H1 (cell line): ENCODE data around the gene PITPNB. TPM values are rescaled to one million over a fixed set of nuclear protein-coding genes. Genes with fewer than 3 reads are reported as not detected.

Source experiments
- CTCF ChIA-PET: fragments of 300-600 bp; sonication (Branson Sonifier 250); formaldehyde crosslinking; loops from one replicate; lab custom pipeline; 2021; ENCODE audit not compliant: partially characterized antibody; lab: Charles Lee
- POLR2A ChIA-PET: fragments of 300-600 bp; sonication (Branson Sonifier 250); formaldehyde crosslinking; loops from one replicate; lab custom pipeline; 2021; ENCODE audit warnings: inconsistent platforms; ENCODE audit not compliant: partially characterized antibody; lab: Charles Lee
- DNase-seq, 2 experiments: peaks; one replicate each; pipeline versions ENCODE4 v3.0.0 to v3.0.0-alpha.2; 2010 to 2022; ENCODE audit warnings: low spot score in 2 of 2, low read depth in 1 of 2, mixed read lengths in 1 of 2
- FAIRE-seq: peaks from 2 replicates; lab custom pipeline; 2011; peaks lifted over from hg19 to GRCh38; lab: Jason Lieb, UNC
- H2AFZ ChIP-seq: 2 replicates; pipeline ENCODE4 v1.8.1; 2012; ENCODE audit warnings: low read length, inconsistent platforms
- H2AK5ac ChIP-seq: 2 replicates; pipeline ENCODE4 v1.6.1; 2013; ENCODE audit warnings: low read depth, low read length
- H2BK120ac ChIP-seq: replicated peaks from 2 replicates; pipeline ENCODE3; 2013; ENCODE audit warnings: low read depth, low read length, inconsistent platforms
- H2BK12ac ChIP-seq: 2 replicates; pipeline ENCODE4 v1.6.1; 2013; ENCODE audit warnings: low read depth, low read length
- H2BK15ac ChIP-seq: 2 replicates; pipeline ENCODE4 v1.6.1; 2013; ENCODE audit warnings: low read length
- H2BK20ac ChIP-seq: 2 replicates; pipeline ENCODE4 v1.6.1; 2013; ENCODE audit warnings: low read length
- H2BK5ac ChIP-seq: 2 replicates; pipeline ENCODE4 v1.6.1; 2013; ENCODE audit warnings: low read depth, low read length
- H3K14ac ChIP-seq: 2 replicates; pipeline ENCODE4 v1.6.1; 2013; ENCODE audit warnings: inconsistent platforms; ENCODE audit not compliant: insufficient read length
- H3K18ac ChIP-seq: 2 replicates; pipeline ENCODE4 v1.6.1; 2013; ENCODE audit warnings: low read length; ENCODE audit errors: extremely low read depth
- H3K23ac ChIP-seq: 2 replicates; pipeline ENCODE4 v1.6.1; 2013; ENCODE audit warnings: inconsistent platforms; ENCODE audit not compliant: insufficient read length
- H3K23me2 ChIP-seq: 2 replicates; pipeline ENCODE4 v1.6.1; 2013; ENCODE audit warnings: low read depth, low read length
- H3K27ac ChIP-seq: 2 replicates; pipeline ENCODE4 v1.6.1; 2011; ENCODE audit warnings: low read depth, low read length, inconsistent platforms
- H3K27me3 ChIP-seq, 4 experiments: replicated peaks in 1 of 4; 1 replicate in 1 of 4; 2 replicates in 3 of 4; pipeline versions ENCODE4 v1.6.1 to v1.8.1; 2011 to 2013; ENCODE audit warnings: low read length in 3 of 4, mild to moderate bottlenecking in 3 of 4, inconsistent platforms in 2 of 4, mixed read lengths in 2 of 4, moderate library complexity in 1 of 4; ENCODE audit not compliant: control insufficient read depth in 3 of 4, insufficient read depth in 3 of 4; ENCODE audit errors: extremely low read depth in 1 of 4
- H3K36me3 ChIP-seq, 4 experiments: 2 replicates each; pipeline versions ENCODE4 v1.6.1 to v1.8.1; 2011 to 2013; ENCODE audit warnings: mild to moderate bottlenecking in 4 of 4, low read length in 3 of 4, moderate library complexity in 2 of 4, control low read depth in 1 of 4, inconsistent platforms in 1 of 4; ENCODE audit not compliant: insufficient read depth in 4 of 4, control insufficient read depth in 2 of 4
- H3K4ac ChIP-seq: replicated peaks from 2 replicates; pipeline ENCODE3; 2013; ENCODE audit warnings: low read length, low read depth, mixed read lengths, inconsistent platforms; ENCODE audit not compliant: insufficient read length
- H3K4me1 ChIP-seq, 4 experiments: replicated peaks in 1 of 4; 1 replicate in 1 of 4; 2 replicates in 3 of 4; pipeline versions ENCODE4 v1.6.1 to v1.8.1; 2011 to 2013; ENCODE audit warnings: low read length in 3 of 4, inconsistent platforms in 2 of 4, mixed read lengths in 1 of 4; ENCODE audit not compliant: insufficient read depth in 4 of 4, control insufficient read depth in 3 of 4
- H3K4me2 ChIP-seq, 2 experiments: 2 replicates each; pipeline versions ENCODE4 v1.6.1 to v1.8.1; 2011 to 2013; ENCODE audit warnings: low read depth in 2 of 2, low read length in 2 of 2, control low read depth in 1 of 2, inconsistent platforms in 1 of 2, mild to moderate bottlenecking in 1 of 2; ENCODE audit not compliant: insufficient read depth in 1 of 2
- H3K4me3 ChIP-seq, 4 experiments: fragments of 200-600, 300-600 bp in 1 of 4; sonication (generic), shearing (Covaris generic), sonication (Bioruptor Twin) in 1 of 4; 2 replicates each; pipeline versions ENCODE4 v1.5.1 to v1.8.1; 2011 to 2016; ENCODE audit warnings: low read length in 4 of 4, low read depth in 3 of 4, control low read depth in 2 of 4, inconsistent platforms in 2 of 4, mild to moderate bottlenecking in 2 of 4, mixed read lengths in 1 of 4, moderate library complexity in 1 of 4; ENCODE audit not compliant: insufficient read depth in 2 of 4; ENCODE audit errors: extremely low read depth in 1 of 4
- H3K56ac ChIP-seq: replicated peaks from 2 replicates; pipeline ENCODE3; 2013; ENCODE audit warnings: low read depth, mild to moderate bottlenecking, mixed read lengths, low read length, inconsistent platforms; ENCODE audit not compliant: insufficient read length
- H3K79me1 ChIP-seq: 2 replicates; pipeline ENCODE4 v1.6.1; 2013; ENCODE audit warnings: low read depth, low read length, control low read depth
- H3K79me2 ChIP-seq, 2 experiments: 2 replicates each; pipeline versions ENCODE4 v1.6.1 to v1.8.1; 2012 to 2013; ENCODE audit warnings: low read length in 2 of 2, mild to moderate bottlenecking in 2 of 2, inconsistent platforms in 1 of 2; ENCODE audit not compliant: insufficient read depth in 2 of 2, control insufficient read depth in 1 of 2
- H3K9ac ChIP-seq, 4 experiments: replicated peaks in 1 of 4; 1 replicate in 1 of 4; 2 replicates in 3 of 4; pipeline versions ENCODE4 v1.6.1 to v1.8.1; 2011 to 2013; ENCODE audit warnings: low read depth in 3 of 4, low read length in 3 of 4, control low read depth in 2 of 4, mild to moderate bottlenecking in 2 of 4, moderate library complexity in 2 of 4, inconsistent platforms in 1 of 4; ENCODE audit errors: extremely low read depth in 1 of 4
- H3K9me3 ChIP-seq, 2 experiments: 2 replicates each; pipeline versions ENCODE4 v1.6.1 to v1.8.1; 2012 to 2013; ENCODE audit warnings: mild to moderate bottlenecking in 2 of 2, moderate library complexity in 2 of 2, control low read depth in 1 of 2, inconsistent platforms in 1 of 2, low read depth in 1 of 2, low read length in 1 of 2, mixed read lengths in 1 of 2; ENCODE audit not compliant: insufficient read depth in 2 of 2
- H4K20me1 ChIP-seq, 2 experiments: replicated peaks in 1 of 2; 2 replicates each; pipeline versions ENCODE3 to v1.8.1; 2011 to 2013; ENCODE audit warnings: inconsistent platforms in 2 of 2, low read length in 2 of 2, mild to moderate bottlenecking in 1 of 2; ENCODE audit not compliant: insufficient read depth in 2 of 2, control insufficient read depth in 1 of 2
- H4K5ac ChIP-seq: 2 replicates; pipeline ENCODE4 v1.6.1; 2013; ENCODE audit warnings: low read length, low read depth, mixed read lengths, inconsistent platforms; ENCODE audit not compliant: insufficient read length
- H4K8ac ChIP-seq: 2 replicates; pipeline ENCODE4 v1.8.0; 2013; ENCODE audit warnings: mild to moderate bottlenecking, moderate library complexity, low read length, inconsistent platforms; ENCODE audit not compliant: insufficient read depth; ENCODE audit errors: extremely low read depth
- H4K91ac ChIP-seq: replicated peaks from 2 replicates; pipeline ENCODE3; 2013; ENCODE audit warnings: low read length, mixed read lengths, inconsistent platforms; ENCODE audit not compliant: insufficient read length
- CREB1 ChIP-seq: IDR thresholded peaks from 2 replicates; pipeline ENCODE4 v1.6.1; 2012; ENCODE audit warnings: inconsistent platforms
- WGBS, 2 experiments: shearing (Covaris generic) in 1 of 2; methylation state at CpG; one replicate each; pipeline versions ENCODE4 v1.1.6 to v1.1.7; 2013 to 2015; ENCODE audit warnings: low lambda C conversion rate in 2 of 2, mixed read lengths in 2 of 2, inconsistent platforms in 1 of 2, low coverage in 1 of 2, missing lambda C conversion rate in 1 of 2; ENCODE audit not compliant: insufficient replicate concordance in 2 of 2, insufficient coverage in 1 of 2, insufficient read length in 1 of 2; ENCODE audit errors: extremely low coverage in 1 of 2, missing lambda C conversion rate in 1 of 2; 5-methylcytosine and 5-hydroxymethylcytosine counted together
- polyA plus RNA-seq, 7 experiments: library from polyadenylated mRNA; depleted of rRNA in 3 of 7; stranded (reverse) in 5 of 7; unstranded in 2 of 7; fragments of >200 nt in 5 of 7; fragments of 200-250 nt in 2 of 7; gene quantifications; 1 replicate in 5 of 7; 2 replicates in 1 of 7; 4 replicates in 1 of 7; pipeline versions ENCODE4 v1.2.1 to v1.2.3, GENCODE V29; 2011 to 2013; ENCODE audit warnings: missing spikeins in 2 of 7, mixed read lengths in 2 of 7
- total RNA-seq: library from RNA; stranded (reverse); fragmentation: NEBNext Ultra II Directional; extraction: Animal tissue kit (Norgen Biotek cat#: 25700); gene quantifications from 2 replicates; pipeline ENCODE4 v1.2.1, GENCODE V29; 2021

Gene PITPNB
- total and polyA plus RNA-seq, 2 of the 8 experiments (the other 6 are each of a cell fraction or from before 2014, with no cell fraction given), result 24.6 to 89.3 TPM

- Histone ChIP-seq H2AK5ac (no peak overlapping the region), H2BK12ac (no peak overlapping the region), H3K14ac (no peak overlapping the region), H3K27ac (no peak overlapping the region), H3K4me2 (no peak overlapping the region), H3K79me1 (no peaks in the 10 kb centered on the region; the same call in 1 of the 2 replicates), H4K5ac (no peak overlapping the region), H3K27me3 (no peaks in the 10 kb centered on the region), H3K18ac (no peak overlapping the region), H3K9ac (no peak overlapping the region), H3K23ac (no peak overlapping the region), H3K79me2 (no peaks in the 10 kb centered on the region), H4K91ac (no peak overlapping the region), H3K23me2 (no peaks in the 10 kb centered on the region), H3K4ac (no peak overlapping the region), H4K20me1 (no peaks in the 10 kb centered on the region), H3K4me3 (no peak overlapping the region), H3K36me3 (0 out of 8 replicates have a peak, but pooled peaks cover 0 to 2% (median 0%) of the 10 kb centered on the region in 4 experiments), H2BK120ac (no peak overlapping the region), H2BK20ac (no peak overlapping the region), H2BK15ac (no peak overlapping the region), H3K56ac (no peak overlapping the region), H4K8ac (no peak overlapping the region), H2AFZ (no peak overlapping the region), H3K4me1 (peaks cover 0 to 16% (median 10%) of the 10 kb centered on the region in 4 experiments; a peak in 5 of 7 replicates), H3K9me3 (no peaks in the 10 kb centered on the region; a peak in 1 of 4 replicates), H2BK5ac (0 out of 2 replicates have a peak overlapping the region, but pooled peaks have one; percentile 69)
- DNase-seq (no peak), FAIRE-seq (no peak)
- no peak for TF ChIP-seq CREB1
- WGBS, 2 experiments, result 88% methylated on average over 15 of the region's 15 CpGs; no CpG with 5 or more reads in 1 of the 2 experiments
- ChIA-PET CTCF (interaction anchor here (0.6 to 1.1 kb wide), 7 partner anchors 13 to 375 kb away, joined by 3 to 6 read pairs (median 3); no protein-coding TSS in a partner anchor), POLR2A (interaction anchor here (1.7 kb wide), 1 partner anchor 11 kb away, joined by 5 read pairs; no protein-coding TSS in a partner anchor)
Observed at GRCh38 chr22:27842669-27843431, 76.2 kb downstream of the PITPNB start.
